Ovary (tissue), 9 donors: ENCODE data around the gene TTC9B. TPM values are rescaled to one million over a fixed set of nuclear protein-coding genes. Genes with fewer than 3 reads are reported as not detected.
"Not testable (repeated sequence)": the region's sequence is repeated elsewhere in the genome, so short reads cannot be mapped to it uniquely, and the experiment has no call there.

Experiments
- DNase-seq, 5 donors: peaks; one replicate each; pipeline ENCODE4 v3.0.0-alpha.2; 2019 to 2020
- H3K27ac ChIP-seq, 2 donors: fragments of 200-600 bp; one replicate each; pipeline versions ENCODE4 v1.5.1 to v1.8.0; 2019 to 2022
- H3K27me3 ChIP-seq: fragments of 200-600 bp; one replicate; pipeline ENCODE4 v1.8.0; 2022
- H3K36me3 ChIP-seq: fragments of 200-600 bp; sonication (generic); one replicate; pipeline ENCODE4 v1.5.1; 2019
- H3K4me1 ChIP-seq: one replicate; pipeline ENCODE4 v1.8.1; 2013; ENCODE audit warnings: mild to moderate bottlenecking, moderate library complexity; ENCODE audit not compliant: insufficient read depth
- H3K4me3 ChIP-seq: fragments of 200-600 bp; sonication (generic); one replicate; pipeline ENCODE4 v1.5.1; 2017
- H3K9me3 ChIP-seq, 2 donors: fragments of 200-600 bp in 1 of 2; sonication (generic) in 1 of 2; one replicate each; pipeline versions ENCODE4 v1.5.1 to v1.8.1; 2013 to 2019; ENCODE audit warnings: mild to moderate bottlenecking in 1 of 2, moderate library complexity in 1 of 2
- CTCF ChIP-seq, 3 donors: fragments of 450-650 bp in 2 of 3; fragments of 200-600 bp in 1 of 3; IDR thresholded peaks; one replicate each; pipeline versions ENCODE4 v1.5.1 to v1.8.0; 2016 to 2022; ENCODE audit warnings: antibody characterized with exemption in 3 of 3, mild to moderate bottlenecking in 1 of 3
- EP300 ChIP-seq: sonication (generic); formaldehyde crosslinking; IDR thresholded peaks from one replicate; pipeline ENCODE4 v1.6.1; 2017; ENCODE audit warnings: antibody characterized with exemption
- POLR2A ChIP-seq: fragments of 450-650 bp; IDR thresholded peaks from one replicate; pipeline ENCODE4 v1.6.1; 2017; ENCODE audit warnings: antibody characterized with exemption, mild to moderate bottlenecking, moderate library complexity
- WGBS, 3 donors: extraction: QIAGEN DNeasy Blood & Tissue Kit in 1 of 3; methylation state at CpG; one replicate each; pipeline versions ENCODE4 v1.1.5 to v1.1.7; 2013 to 2017; 5-methylcytosine and 5-hydroxymethylcytosine counted together
- intact Hi-C, 4 donors: fragments of 100-400 bp; cut with DNase I; formaldehyde crosslinking; loops; one replicate each; pipeline versions ENCODE4 v1.11.0 to v1.15.1; 2022 to 2023
- polyA plus RNA-seq, 2 donors: library from polyadenylated mRNA; stranded (reverse); fragments of 200-250 nt in 1 of 2; fragments of 350-450 nt in 1 of 2; fragmentation: Illumina TruSeq in 1 of 2; extraction: RNeasy Lipid Tissue Mini Kit (QIAGEN cat#74804) in 1 of 2; gene quantifications; one replicate each; pipeline ENCODE4 v1.2.3, GENCODE V29; 2013 to 2014
- total RNA-seq, 7 donors: library from RNA; depleted of rRNA in 2 of 7; stranded (reverse); fragments of >200 nt in 2 of 7; fragmentation: NEBNext Ultra II Directional in 3 of 7; extraction: Animal tissue kit (Norgen Biotek cat#: 25700) in 3 of 7; gene quantifications; one replicate each; pipeline versions ENCODE4 v1.1.0 to v1.2.4, GENCODE V29; 2016 to 2023
- donor health status: DM: no; HTN: no; CAD: no; lungs with moderate emphysema.
- donor health status: DM: no; HTN: no; CAD: no.
- donor health status: Bipolar disorder and iron deficiency.
- donor health status: DM: yes; HTN: yes; CAD: no.
- donor health status: DM: no; HTN: no; CAD: no.
- donor health status: DM: yes; HTN: yes; CAD: no.

TTC9B gene
- total and polyA plus RNA-seq, 9 donors = not detected

GRCh38 chr19:40221858-40222619, 3.9 kb upstream of the TTC9B start:
- peaks cover 5% of the 10 kb centered on the region for H3K27me3 ChIP-seq

GRCh38 chr19:40220674-40221073, 2.5 kb upstream of the TTC9B start:
- WGBS, 3 donors = 75 to 81% (median 79%) methylated on average over 9 of the region's 9 CpGs
- H3K27me3 ChIP-seq = peaks cover 5% of the 10 kb centered on the region
- no peak for DNase-seq
- no peaks in the 10 kb centered on the region for H3K9me3 ChIP-seq
- peaks cover 2% of the 10 kb centered on the region for H3K4me1 ChIP-seq
- intact Hi-C loops = no loop called here
- H3K4me3 ChIP-seq = no peak overlapping the region
- TF ChIP-seq CTCF (IDR thresholded peaks at IDR 0.05) (no peak), EP300 (no peak), POLR2A (no peak)
- H3K36me3 ChIP-seq = no peaks in the 10 kb centered on the region
- no peak overlapping the region for H3K27ac ChIP-seq

More at GRCh38 chr19:40221858-40222619, 3.9 kb upstream of the TTC9B start:
- intact Hi-C loops = no loop called here
- Histone ChIP-seq H3K36me3 (no peaks in the 10 kb centered on the region), H3K4me1 (peaks cover 10% of the 10 kb centered on the region), H3K4me3 (no peak overlapping the region), H3K9me3 (no peaks in the 10 kb centered on the region), H3K27ac (no peak overlapping the region)
- 36 to 60% (median 55%) methylated on average over 41 of the region's 41 CpGs for WGBS, 3 donors
- peak; percentile 61 to 80 (median 68) for DNase-seq
- no peak for TF ChIP-seq EP300
- TF ChIP-seq CTCF (IDR thresholded peaks at IDR 0.05) = peak; percentile 65 to 81 (median 71)
- no peak for TF ChIP-seq POLR2A

- H3K36me3 ChIP-seq = no peaks in the 10 kb centered on the region
- no peaks in the 10 kb centered on the region for H3K9me3 ChIP-seq
- WGBS, 3 donors = 4 to 6% (median 5%) methylated on average over 8 of the region's 8 CpGs
- intact Hi-C loops = loop anchor here in 3 of 4 donors (2.0 to 10.0 kb wide), 3 partner anchors 75 to 675 kb away; partner anchors contain the start of gene EID2 (in 1 of the 3)
- DNase-seq = no peak
- TF ChIP-seq POLR2A = no peak
- no peak for TF ChIP-seq CTCF (IDR thresholded peaks at IDR 0.05)
- H3K4me1 ChIP-seq = no peaks in the 10 kb centered on the region
- H3K27ac ChIP-seq = no peak overlapping the region
- H3K4me3 ChIP-seq = no peak overlapping the region
- H3K27me3 ChIP-seq = peaks cover 5% of the 10 kb centered on the region
These were observed 1.6 kb upstream of the TTC9B start for GRCh38 chr19:40219721-40220276.

GRCh38 chr19:40219029-40219428, 845 bp upstream of the TTC9B start:
- H3K27ac ChIP-seq, H3K4me3 ChIP-seq, H3K4me1 ChIP-seq, H3K27me3 ChIP-seq, H3K36me3 ChIP-seq, H3K9me3 ChIP-seq, DNase-seq: not testable (repeated sequence)
- intact Hi-C loops = loop anchor here in 3 of 4 donors (2.0 to 10.0 kb wide), 3 partner anchors 74 to 674 kb away; partner anchors contain the start of gene EID2 (in 1 of the 3)
- WGBS, 3 donors = 73 to 88% (median 74%) methylated on average over 4 of the region's 4 CpGs
